ENCODE measurements around the gene ZMYM4.

- TF ChIP-seq CTCF (IDR thresholded peaks at IDR 0.05) (no peak), POLR2A (IDR thresholded peaks at IDR 0.05) (no peak)
Measured at GRCh38 chr1:35301674-35302392, 33.3 kb downstream of the ZMYM4 start.

All from Peyer's patch (tissue), 4 donors.